Spleen (tissue), 11 donors: ENCODE results near the gene CHD1L. TPM values are rescaled to one million over a fixed set of nuclear protein-coding genes. Genes with fewer than 3 reads are reported as not detected.

Experiments used
- DNase-seq: peaks from one replicate; pipeline ENCODE4 v3.0.0-alpha.2; 2020
- H3K27ac ChIP-seq, 8 donors: fragments of 200-600 bp; sonication (generic) in 7 of 8; 1 replicate in 4 of 8; 2 replicates in 4 of 8; pipeline versions ENCODE4 v1.5.0 to v1.8.0; 2016 to 2021; ENCODE audit warnings: inconsistent platforms in 4 of 8, mild to moderate bottlenecking in 4 of 8, moderate library complexity in 1 of 8
- H3K27me3 ChIP-seq, 7 donors: fragments of 200-600 bp; sonication (generic) in 6 of 7; replicated peaks in 1 of 7; 1 replicate in 4 of 7; 2 replicates in 3 of 7; pipeline versions ENCODE4 v1.5.0 to v1.8.0; 2016 to 2021; ENCODE audit warnings: inconsistent platforms in 3 of 7, mild to moderate bottlenecking in 1 of 7
- H3K36me3 ChIP-seq, 6 donors: fragments of 200-600 bp; sonication (generic) in 5 of 6; 1 replicate in 4 of 6; 2 replicates in 2 of 6; pipeline versions ENCODE4 v1.5.0 to v1.8.0; 2016 to 2021; ENCODE audit warnings: inconsistent platforms in 2 of 6
- H3K4me1 ChIP-seq, 6 donors: fragments of 200-600 bp; sonication (generic) in 5 of 6; 1 replicate in 3 of 6; 2 replicates in 3 of 6; pipeline versions ENCODE4 v1.5.0 to v1.8.0; 2016 to 2021; ENCODE audit warnings: inconsistent platforms in 3 of 6
- H3K4me3 ChIP-seq, 8 donors: fragments of 200-600 bp; sonication (generic) in 7 of 8; 1 replicate in 4 of 8; 2 replicates in 4 of 8; pipeline versions ENCODE4 v1.5.0 to v1.8.0; 2016 to 2021; ENCODE audit warnings: inconsistent platforms in 4 of 8, mild to moderate bottlenecking in 4 of 8, moderate library complexity in 2 of 8
- H3K9me3 ChIP-seq, 8 donors: fragments of 200-600 bp; sonication (generic) in 7 of 8; 1 replicate in 4 of 8; 2 replicates in 4 of 8; pipeline versions ENCODE4 v1.5.0 to v1.8.0; 2016 to 2021; ENCODE audit warnings: inconsistent platforms in 4 of 8
- POLR2A ChIP-seq, 3 donors: fragments of 450-650 bp; IDR thresholded peaks; one replicate each; pipeline ENCODE4 v1.5.1; 2017; ENCODE audit warnings: antibody characterized with exemption in 3 of 3, mild to moderate bottlenecking in 1 of 3
- POLR2AphosphoS5 ChIP-seq, 3 donors: sonication (generic); formaldehyde crosslinking; IDR thresholded peaks; one replicate each; pipeline ENCODE4 v1.5.1; 2017; ENCODE audit warnings: antibody characterized with exemption in 3 of 3
- WGBS, 5 donors: extraction: QIAGEN DNeasy Blood & Tissue Kit in 3 of 5; methylation state at CpG; one replicate each; pipeline versions ENCODE4 v1.1.5 to v1.1.7; 2013 to 2018; 5-methylcytosine and 5-hydroxymethylcytosine counted together
- intact Hi-C: fragments of 100-400 bp; cut with DNase I; formaldehyde crosslinking; loops from one replicate; pipeline ENCODE4 v1.15.0; 2023; ENCODE audit warnings: low total_unique reads
- polyA plus RNA-seq, 3 donors: library from polyadenylated mRNA; stranded (reverse); fragments of 200-250 nt; gene quantifications; one replicate each; pipeline ENCODE4 v1.2.1, GENCODE V29; 2013
- total RNA-seq, 7 donors: library from RNA; depleted of rRNA in 3 of 7; stranded (reverse); fragments of >200 nt in 3 of 7; fragmentation: NEBNext Ultra II Directional in 4 of 7; extraction: Animal tissue kit (Norgen Biotek cat#: 25700) in 4 of 7; gene quantifications; one replicate each; pipeline versions ENCODE4 v1.1.0 to v1.2.1, GENCODE V29; 2016 to 2021
- TF ChIP-seq, protein P1 (sequence below), 11 experiments: fragments of 200-600 bp in 7 of 11; fragments of 450-650 bp in 4 of 11; sonication (generic) in 4 of 11; IDR thresholded peaks in 8 of 11; conservative IDR thresholded peaks in 3 of 11; 1 replicate in 7 of 11; 2 replicates in 4 of 11; pipeline versions ENCODE4 v1.4.0 to v1.8.0; 2016 to 2021; ENCODE audit warnings: antibody characterized with exemption in 11 of 11, inconsistent platforms in 4 of 11, mild to moderate bottlenecking in 1 of 11
- donor health status: healthy with polysubstance abuse.
- donor health status: DM: no; HTN: no; CAD: no; lungs with moderate emphysema.
- donor health status: DM: no; HTN: no; CAD: no.
- donor health status: Bipolar disorder and iron deficiency.
- donor health status: healthy.
- donor health status: DM: no; HTN: no; CAD: no.
- donor health status: DM: yes; HTN: yes; CAD: no.

CHD1L gene
- total and polyA plus RNA-seq, 10 donors = 25.8 to 52.6 (median 38.9) TPM

DNA sequence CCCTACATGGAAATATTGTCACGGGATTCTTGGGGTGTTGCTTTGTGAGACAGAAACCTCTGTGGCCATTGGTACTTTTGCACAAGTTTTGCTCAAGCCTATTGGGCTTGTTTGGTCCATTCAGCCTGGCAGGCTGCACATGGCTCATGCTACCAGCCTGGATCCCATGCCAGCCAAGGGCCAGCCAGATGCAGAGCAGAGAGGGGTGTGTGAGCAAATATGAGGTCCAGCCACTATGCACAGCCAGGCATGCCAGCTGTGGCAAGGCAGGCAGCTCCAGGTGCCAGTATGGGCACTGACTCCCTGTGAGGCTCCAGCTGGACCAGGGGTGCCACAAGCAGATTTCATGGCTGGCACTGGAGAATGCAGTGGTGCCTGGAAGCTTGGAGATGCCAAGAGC lies 6.7 kb upstream of the CHD1L start:
- no peaks in the 10 kb centered on the region for H3K27me3 ChIP-seq
- no peak overlapping the region for H3K4me3 ChIP-seq
- intact Hi-C loops = no loop called here
- 88 to 100% (median 95%) methylated on average over 1 of the region's 1 CpG for WGBS, 5 donors
- H3K36me3 ChIP-seq = no peaks in the 10 kb centered on the region
- H3K27ac ChIP-seq = no peak overlapping the region
- no peaks in the 10 kb centered on the region for H3K4me1 ChIP-seq
- peaks cover 0 to 12% (median 0%) of the 10 kb centered on the region in 8 donors for H3K9me3 ChIP-seq
- no peak for TF ChIP-seq POLR2A (IDR thresholded peaks at IDR 0.05)
- no peak for TF ChIP-seq POLR2AphosphoS5 (IDR thresholded peaks at IDR 0.05)
- TF ChIP-seq, protein P1, sequence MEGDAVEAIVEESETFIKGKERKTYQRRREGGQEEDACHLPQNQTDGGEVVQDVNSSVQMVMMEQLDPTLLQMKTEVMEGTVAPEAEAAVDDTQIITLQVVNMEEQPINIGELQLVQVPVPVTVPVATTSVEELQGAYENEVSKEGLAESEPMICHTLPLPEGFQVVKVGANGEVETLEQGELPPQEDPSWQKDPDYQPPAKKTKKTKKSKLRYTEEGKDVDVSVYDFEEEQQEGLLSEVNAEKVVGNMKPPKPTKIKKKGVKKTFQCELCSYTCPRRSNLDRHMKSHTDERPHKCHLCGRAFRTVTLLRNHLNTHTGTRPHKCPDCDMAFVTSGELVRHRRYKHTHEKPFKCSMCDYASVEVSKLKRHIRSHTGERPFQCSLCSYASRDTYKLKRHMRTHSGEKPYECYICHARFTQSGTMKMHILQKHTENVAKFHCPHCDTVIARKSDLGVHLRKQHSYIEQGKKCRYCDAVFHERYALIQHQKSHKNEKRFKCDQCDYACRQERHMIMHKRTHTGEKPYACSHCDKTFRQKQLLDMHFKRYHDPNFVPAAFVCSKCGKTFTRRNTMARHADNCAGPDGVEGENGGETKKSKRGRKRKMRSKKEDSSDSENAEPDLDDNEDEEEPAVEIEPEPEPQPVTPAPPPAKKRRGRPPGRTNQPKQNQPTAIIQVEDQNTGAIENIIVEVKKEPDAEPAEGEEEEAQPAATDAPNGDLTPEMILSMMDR (IDR thresholded peaks at IDR 0.05 in 8 of 11, conservative IDR thresholded peaks at IDR 0.05 in 3 of 11) = no peak
- no peak for DNase-seq

DNA sequence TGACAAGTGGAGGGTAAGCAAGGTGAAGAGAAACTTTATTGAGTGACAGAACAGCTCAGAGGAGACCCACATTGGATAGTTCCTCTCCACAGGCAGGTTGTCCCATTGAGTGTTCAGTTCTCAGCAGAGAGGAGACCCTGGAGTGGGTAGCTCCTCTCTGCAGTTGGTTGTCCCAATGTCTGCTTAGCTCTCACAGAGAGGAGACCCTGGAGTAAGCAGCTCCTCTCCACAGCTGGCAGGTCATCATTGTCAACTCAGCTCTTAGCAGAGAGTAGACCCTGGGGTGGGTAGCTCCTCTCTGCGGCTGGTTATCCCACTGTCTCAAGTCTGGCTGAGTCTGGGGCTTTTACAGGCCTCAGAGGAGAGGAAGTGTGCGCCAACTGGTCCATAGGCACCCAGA lies 6.0 kb upstream of the CHD1L start:
- Histone ChIP-seq H3K36me3 (no peaks in the 10 kb centered on the region), H3K4me3 (no peak overlapping the region), H3K4me1 (peaks cover 0 to under 1% (median 0%) of the 10 kb centered on the region in 6 donors), H3K27ac (no peak overlapping the region), H3K27me3 (no peaks in the 10 kb centered on the region), H3K9me3 (peaks cover 0 to 12% (median 0%) of the 10 kb centered on the region in 8 donors)
- 50 to 100% (median 84%) methylated on average over 1 to 2 of the region's 2 CpGs for WGBS, 5 donors
- intact Hi-C loops = no loop called here
- no peak for DNase-seq
- TF ChIP-seq POLR2A (IDR thresholded peaks at IDR 0.05) (no peak), POLR2AphosphoS5 (IDR thresholded peaks at IDR 0.05) (no peak)
- TF ChIP-seq, protein P1 (IDR thresholded peaks at IDR 0.05 in 8 of 11, conservative IDR thresholded peaks at IDR 0.05 in 3 of 11) = no peak

DNA sequence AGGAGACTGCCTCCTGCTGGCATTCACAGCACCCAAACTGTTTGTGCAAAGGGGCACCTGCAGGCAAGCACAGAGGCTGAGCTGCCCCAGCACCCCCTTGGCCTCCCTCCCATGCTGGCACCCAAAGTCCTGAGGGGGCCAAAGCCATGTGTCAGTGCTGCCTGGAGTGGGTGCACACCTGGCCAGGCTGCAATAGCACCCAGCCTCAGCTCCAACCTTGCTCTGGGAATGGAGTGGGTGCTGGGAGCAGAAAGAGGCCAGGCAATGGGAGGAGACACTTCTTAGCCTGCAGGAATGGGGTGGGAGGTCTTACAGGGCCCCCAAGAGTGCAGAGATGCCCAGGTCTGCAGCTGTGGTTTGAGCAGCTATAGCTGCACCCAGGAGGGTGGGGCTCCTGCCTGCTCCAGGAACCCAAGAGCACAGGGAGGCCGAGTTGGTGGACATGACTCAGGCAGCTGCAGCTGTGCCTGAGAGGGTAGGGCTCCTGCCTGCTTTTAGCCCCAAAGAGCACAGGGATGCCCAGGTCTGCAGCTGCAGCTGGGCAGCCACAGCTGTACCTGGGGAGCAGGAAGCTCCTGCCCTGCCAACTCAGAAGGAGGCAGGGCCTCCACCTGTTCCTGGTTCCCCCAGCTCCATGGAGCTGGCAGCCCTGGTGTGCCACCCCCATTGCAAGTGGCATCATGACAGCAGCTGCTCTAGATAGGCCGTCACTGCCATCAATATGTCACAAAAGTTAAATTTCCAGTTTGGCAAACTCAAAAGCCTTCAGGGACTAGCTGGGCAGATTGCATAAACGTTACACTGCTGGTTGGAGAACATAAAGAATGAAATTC lies 5.3 kb upstream of the CHD1L start:
- Histone ChIP-seq H3K4me1 (peaks cover 0 to 8% (median 5%) of the 10 kb centered on the region in 6 donors), H3K4me3 (no peak overlapping the region), H3K9me3 (peaks cover 0 to 12% (median 0%) of the 10 kb centered on the region in 8 donors), H3K27me3 (no peaks in the 10 kb centered on the region), H3K27ac (no peak overlapping the region), H3K36me3 (no peaks in the 10 kb centered on the region)
- DNase-seq = no peak
- 62 to 91% (median 75%) methylated on average over 3 of the region's 3 CpGs for WGBS, 5 donors
- intact Hi-C loops = no loop called here
- TF ChIP-seq POLR2AphosphoS5 (IDR thresholded peaks at IDR 0.05) (no peak), POLR2A (IDR thresholded peaks at IDR 0.05) (no peak)
- TF ChIP-seq, protein P1 (IDR thresholded peaks at IDR 0.05 in 8 of 11, conservative IDR thresholded peaks at IDR 0.05 in 3 of 11) = no peak
